ENCODE measurements around the gene ITLN2.
"Not testable (repeated sequence)": the region's sequence is repeated elsewhere in the genome, so short reads cannot be mapped to it uniquely, and the experiment has no call there.

ITLN2 gene

DNA sequence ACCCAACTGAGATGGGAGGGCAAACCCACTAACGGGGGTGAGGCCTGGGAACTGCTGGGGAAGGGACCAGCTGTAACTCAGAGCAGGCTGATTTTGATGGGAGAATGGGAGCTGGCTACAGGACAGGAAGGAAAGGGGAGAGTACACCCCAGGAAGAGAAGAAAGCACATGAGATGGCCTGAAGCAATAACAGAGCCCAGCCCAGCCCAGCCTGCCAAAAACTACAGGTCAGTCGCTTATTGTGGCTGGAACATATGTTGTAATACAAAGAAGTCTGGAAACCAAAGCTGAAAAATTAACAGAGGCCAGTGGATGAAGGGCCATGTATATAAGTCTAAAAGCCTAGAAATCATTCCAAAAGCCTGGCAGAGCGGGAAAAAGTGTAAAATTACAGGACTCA is 1.6 kb downstream of the ITLN2 start:
- DNase-seq (ENCODE audit: low read depth in 2 of 2) = no peak

DNA sequence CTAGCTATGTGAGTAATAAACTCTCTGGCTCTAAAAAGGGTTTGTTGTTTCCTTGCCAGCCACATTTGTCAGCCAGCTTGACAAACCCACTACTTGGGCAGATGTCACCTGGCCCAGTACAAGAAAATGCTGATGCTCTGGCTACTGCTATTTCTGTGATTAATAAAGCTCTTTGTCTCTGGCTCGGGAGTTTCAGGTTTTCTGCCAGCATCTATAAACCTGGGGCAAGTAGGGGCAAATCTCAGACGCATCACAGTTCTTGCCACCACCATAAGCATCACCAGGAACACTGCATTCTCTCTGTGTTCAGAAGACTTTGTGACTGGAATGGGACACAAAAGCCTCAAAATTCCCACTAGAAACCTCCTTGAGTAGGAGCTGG is 2.5 kb downstream of the ITLN2 start:
- no peak for DNase-seq (ENCODE audit: low read depth in 2 of 2)

DNA sequence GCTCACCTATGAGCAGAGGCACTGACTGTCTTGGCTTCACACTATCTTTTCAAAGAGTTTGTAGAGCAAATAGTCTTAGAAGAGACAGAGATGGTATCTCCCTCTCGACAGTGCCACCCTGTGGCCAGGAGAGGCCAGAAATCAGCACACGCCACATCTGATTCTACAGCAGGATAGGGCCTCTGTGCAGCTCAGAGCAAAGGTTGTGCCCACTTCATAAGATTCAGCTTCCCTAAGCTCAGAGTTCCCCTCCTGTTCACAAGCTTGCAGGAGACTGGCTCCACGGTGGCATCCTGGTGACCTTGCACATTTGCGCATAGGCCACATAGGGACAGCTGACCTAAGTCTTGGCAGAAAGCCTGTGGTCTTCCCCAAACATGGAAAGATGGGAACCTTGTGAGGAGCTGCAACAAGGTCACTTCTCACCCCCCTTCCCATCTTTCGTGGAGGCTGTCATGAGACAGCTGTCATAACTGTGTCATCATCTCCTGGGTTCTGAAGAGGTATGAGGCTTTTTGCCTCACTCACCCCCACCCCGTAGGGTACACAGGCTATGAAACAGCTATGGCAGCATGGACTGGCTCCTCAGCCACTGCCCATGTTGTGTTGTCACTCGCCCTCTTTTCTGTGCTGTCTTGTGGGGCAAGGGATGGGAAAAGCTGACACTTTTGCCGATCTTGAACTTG is 3.0 kb downstream of the ITLN2 start:
- peak; percentile 32 to 53 for DNase-seq (ENCODE audit: low read depth in 2 of 2)

DNA sequence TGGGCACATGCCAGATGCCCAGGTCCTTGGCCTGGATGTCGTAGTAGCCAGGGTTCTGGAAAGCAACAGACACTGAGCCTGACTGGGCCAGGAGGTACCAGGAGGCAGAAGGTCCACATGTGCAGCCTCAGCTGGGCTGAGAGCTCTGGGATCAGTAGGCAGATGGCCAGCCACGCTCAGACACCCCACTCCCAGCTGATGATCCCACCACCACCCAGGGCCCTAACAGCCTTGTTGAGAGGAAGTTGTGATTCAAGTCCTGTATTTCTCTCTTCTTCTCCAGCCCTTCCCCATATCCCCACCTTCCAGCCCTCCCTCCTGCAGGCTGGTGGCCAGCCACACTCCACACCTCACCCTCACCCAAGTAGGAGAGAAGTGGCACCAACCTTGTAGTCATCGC is 4.0 kb downstream of the ITLN2 start:
- no peak for DNase-seq (ENCODE audit: low read depth in 2 of 2)

DNA sequence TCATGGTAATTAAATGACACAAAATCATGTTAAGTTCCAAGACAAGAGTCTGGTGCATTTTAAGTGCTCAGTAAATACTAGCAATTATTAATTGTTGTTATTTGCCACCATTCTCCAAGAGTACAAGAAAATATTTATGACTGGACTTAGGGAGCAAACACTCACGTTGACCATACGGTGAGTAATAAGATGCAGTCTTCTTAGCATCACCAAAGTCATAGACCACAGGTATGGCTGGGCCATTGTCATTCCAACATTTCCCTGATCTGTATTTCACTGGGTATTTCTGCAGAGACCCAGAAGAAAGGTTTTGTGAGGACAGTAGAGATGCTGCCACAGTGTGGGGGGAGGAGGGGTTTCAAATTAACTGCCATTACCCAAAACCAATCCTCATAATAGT is 4.7 kb downstream of the ITLN2 start:
- no peak for DNase-seq (ENCODE audit: low read depth in 2 of 2)

DNA sequence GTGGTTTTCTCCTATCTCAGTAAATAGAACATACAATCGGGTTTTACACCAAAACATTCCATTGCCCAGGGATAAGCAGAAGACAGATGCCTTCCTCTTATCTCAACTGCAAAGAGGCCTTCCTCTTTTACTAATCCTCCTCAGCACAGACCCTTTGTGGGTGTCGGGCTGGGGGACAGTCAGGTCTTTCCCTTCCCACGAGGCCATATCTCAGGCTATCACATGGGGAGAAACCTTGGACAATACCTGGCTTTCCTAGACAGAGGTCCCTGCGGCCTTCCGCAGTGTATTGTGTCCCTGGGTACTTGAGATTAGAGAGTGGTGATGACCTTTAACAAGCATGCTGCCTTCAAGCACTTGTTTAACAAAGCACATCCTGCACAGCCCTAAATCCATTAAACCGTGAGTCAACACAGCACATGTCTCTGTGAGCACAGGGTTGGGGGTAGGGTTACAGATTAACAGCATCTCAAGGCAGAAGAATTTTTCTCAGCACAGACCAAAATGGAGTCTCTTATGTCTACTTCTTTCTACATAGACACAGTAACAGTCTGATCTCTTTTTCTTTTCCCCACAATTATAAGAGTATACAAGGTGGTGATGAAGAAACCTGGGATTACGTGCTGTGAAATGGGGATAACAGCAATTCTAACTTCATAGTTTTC is 5.3 kb downstream of the ITLN2 start:
- DNase-seq (ENCODE audit: low read depth in 2 of 2) = not testable (repeated sequence)

DNA sequence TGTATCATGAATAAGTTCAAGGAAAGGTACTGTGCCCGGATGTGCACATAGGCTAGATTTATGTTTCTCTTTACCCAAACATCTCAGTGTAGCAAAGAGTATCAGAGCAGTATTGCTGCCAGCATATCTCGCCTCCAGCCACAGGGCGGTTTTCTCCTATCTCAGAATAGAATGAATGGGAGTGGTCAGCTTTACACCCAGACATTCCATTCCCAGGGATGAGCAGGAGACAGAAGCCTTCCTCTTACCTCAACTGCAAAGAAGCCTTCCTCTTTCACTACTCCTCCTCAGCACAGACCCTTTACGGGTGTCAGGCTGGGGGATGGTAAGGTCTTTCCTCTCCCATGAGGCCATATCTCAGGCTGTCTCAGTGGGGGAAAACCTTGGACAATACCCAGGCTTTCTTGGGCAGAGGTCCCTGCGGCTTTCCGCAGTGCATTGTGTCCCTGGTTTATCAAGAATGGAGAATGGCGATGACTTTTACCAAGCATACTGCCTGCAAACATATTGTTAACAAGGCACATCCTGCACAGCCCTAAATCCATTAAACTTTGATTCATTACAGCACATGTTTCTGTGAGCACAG is 7.3 kb downstream of the ITLN2 start:
- DNase-seq (ENCODE audit: low read depth in 2 of 2) = not testable (repeated sequence)

DNA sequence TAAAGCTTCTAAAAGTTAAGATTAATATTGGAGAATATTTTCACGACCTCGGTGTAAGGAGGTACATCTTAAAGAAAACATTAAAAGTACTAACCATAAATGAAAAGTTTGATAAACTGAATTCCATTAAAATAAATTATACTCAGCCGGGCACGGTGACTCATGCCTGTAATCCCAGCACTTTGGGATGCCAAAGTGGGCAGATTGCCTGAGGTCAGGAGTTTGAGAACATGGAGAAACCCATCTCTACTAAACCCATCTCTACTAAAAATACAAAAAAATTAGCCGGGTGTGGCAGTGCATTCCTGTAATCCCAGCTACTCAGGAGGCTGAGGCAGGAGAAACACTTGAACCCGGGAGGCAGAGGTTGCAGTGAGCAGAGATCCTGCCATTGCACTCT is 8.7 kb downstream of the ITLN2 start:
- not testable (repeated sequence) for DNase-seq (ENCODE audit: low read depth in 2 of 2)

DNA sequence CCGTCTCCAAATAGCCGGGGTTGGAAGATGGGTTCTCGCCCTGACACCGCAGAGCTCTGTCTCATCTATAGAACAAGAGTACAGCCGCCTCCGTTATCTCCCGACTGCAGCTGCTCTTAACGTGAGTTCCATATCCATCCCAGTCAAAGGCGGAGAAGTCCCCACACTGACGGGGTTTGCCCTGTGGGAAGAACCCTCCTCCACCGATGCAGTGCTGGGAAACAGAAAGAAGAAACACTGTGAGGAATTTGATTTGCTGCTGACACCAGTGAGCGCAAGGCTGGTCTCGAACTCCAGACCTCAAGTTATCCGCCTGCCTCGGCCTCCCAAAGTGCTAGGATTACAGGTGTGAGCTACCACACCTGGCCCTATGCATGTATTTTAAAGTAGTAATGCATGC is 9.5 kb downstream of the ITLN2 start:
- DNase-seq (ENCODE audit: low read depth in 2 of 2) = no peak

DNA sequence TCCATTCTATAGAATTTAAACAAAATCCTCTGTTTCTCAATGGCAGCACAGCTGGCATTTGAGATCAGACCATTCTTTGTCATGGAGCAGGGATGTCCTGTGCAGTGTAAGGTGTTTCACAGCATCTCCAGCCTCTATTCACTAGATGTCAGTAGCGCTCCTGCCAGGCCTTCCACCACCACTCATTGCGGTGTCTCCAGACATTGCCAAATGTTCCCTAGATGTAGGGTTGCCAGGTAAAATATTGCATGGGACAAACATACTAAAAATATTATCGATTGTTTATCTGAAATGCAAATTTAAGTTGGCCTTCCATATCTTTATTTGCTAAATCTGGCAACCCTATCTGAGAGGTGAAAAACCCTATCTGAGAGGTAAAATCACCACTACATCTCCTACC is 11.7 kb downstream of the ITLN2 start:
- no peak for DNase-seq (ENCODE audit: low read depth in 2 of 2)

DNA sequence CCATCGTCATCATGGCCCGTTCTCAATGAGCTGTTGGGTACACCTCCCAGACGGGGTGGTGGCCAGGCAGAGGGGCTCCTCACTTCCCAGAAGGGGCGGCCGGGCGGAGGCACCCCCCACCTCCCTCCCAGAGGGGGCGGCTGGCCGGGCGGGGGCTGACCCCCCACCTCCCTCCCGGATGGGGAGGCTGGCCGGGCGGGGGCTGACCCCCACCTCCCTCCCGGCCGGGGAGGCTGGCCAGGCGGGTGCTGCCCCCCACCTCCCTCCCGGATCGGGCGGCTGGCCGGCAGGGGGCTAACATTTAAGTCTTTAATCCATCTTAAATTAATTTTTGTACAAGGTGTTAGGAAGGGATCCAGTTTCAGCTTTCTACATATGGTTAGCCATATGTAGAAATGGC is 17.9 kb downstream of the ITLN2 start:
- not testable (repeated sequence) for DNase-seq (ENCODE audit: low read depth in 2 of 2)

DNA sequence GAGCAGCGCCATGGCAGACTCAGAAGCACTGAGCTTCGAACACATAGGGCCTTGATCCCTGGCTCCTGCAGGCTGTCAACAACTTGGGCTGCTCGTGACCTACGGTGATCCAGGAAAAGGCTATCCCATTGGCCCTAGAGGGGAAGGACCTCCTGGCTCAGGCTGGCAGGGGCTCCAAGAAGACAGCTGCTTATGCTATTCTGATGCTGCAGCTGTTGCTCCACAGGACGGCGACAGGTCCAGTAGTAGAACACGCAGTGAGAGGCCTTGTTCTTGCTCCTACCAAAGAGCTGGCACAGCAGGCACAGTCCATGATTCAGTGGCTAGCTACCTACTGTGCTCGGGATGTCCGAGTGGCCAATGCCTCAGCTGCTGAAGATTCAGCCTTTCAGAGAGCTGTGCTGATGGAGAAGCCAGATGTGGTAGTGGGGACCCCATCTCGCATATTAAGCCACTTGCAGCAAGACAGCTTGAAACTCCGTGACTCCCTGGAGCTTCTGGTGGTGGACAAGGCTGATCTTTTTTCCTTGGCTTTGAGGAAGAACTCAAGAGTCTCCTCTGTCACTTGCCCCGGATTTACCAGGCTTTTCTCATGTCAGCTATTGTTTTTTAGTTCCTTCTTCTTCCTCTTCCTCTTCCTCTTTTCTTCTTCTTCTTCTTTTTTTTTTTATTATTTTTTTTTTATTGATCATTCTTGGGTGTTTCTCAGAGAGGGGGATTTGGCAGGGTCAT is 18.9 kb downstream of the ITLN2 start:
- DNase-seq (ENCODE audit: low read depth in 2 of 2) = no peak

DNA sequence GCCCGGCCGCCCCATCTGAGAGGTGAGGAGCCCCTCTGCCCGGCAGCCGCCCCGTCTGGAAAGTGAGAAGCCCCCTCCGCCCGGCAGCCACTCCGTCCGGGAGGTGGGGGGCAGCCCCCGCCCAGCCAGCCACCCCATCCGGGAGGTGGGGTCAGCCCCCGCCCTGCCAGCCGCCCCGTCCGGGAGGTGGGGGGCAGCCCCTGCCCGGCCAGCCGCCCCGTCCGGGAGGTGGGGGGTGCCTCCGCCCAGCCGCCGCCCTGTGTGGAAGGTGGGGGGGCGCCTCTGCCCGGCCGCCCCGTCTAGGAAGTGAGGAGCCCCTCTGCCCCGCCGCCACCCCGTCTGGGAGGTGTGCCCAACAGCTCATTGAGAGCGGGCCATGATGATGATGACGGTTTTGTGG is 21.3 kb downstream of the ITLN2 start:
- DNase-seq (ENCODE audit: low read depth in 2 of 2) = not testable (repeated sequence)

DNA sequence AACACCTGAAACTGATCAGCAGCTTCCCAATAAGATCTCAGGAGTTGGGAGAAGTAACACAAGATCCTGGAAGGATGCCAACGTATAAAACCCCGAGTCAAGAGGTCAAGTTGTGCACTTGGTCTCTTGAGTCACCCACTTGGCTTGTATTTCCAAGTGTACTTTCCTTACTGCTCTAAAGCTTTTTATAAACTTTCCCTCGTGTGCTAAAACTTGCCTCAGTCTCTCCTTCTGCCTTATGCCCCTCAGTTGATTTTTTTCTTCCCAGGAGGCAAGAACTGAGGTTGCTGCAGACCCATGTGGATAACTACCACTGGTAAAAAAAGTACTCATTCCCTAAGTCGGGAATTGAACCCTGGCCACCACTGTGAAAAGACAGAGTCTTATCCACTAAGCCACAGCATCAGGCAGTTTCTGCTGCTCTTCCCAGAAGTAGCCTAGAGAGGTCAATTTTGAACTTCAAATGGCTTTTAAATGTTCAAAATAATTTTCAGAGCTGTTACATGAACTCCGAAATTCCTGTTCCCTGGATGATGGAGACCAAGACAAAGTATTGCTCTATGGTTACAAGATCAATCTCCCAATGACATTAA is 28.9 kb downstream of the ITLN2 start:
- DNase-seq (ENCODE audit: low read depth in 2 of 2) = no peak

DNA sequence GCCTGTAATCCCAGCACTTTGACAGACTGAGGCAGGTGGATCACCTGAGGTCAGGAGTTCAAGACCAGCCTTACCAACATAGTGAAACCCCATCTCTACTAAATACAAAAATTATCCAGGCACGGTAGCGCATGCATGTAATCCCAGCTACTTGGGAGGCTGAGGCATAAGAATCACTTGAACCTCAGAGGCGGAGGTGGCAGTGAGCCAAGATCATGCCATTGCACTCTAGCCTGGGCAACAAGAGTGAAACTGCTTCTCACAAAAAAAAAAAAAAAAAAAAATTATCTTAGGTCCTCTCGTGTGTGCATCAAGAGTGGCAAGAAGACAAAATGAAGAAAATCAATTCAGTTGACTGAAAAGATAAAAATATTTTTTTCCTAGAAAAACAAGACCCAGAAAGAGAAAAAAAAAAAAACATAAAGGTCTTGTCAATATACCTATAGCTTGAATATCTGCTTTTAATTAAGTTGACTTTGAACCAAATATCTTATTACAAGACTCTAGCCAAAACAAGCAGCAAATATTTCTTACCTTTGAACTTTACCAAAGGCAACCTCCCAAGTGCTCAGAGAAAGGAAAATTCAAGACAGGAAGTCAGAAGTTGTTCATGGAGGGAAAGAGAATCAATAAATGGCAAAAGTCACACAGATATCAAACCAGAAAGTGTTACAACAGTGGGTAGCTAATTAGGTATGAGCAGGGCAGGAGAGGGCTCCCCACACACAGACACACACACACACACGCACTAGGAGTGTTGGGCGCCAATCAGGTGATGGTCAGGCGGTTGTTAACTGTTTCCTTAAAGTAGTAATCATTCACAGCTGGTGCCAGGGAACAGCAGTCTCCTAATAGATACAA is 29.6 kb downstream of the ITLN2 start:
- DNase-seq (ENCODE audit: low read depth in 2 of 2) = no peak

DNA sequence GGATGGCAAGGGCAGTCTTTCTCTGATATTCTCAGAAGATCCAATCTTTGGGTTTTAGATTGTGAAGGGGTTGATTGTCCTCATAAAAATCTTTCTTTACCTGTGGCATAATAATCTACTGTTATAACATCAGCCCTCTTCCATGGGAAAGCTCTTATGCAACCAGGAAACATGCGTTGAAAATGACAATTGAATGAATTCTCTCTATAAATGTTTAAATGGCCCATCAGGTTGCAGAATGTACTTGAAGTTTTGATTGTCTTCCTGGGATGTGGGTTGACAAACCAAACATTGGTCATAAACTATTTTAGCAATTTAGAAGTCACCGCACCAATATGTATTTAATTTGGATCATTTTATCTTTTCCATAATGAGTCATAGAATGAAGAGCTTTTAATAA is 37.9 kb downstream of the ITLN2 start:
- DNase-seq (ENCODE audit: low read depth in 2 of 2) = no peak

DNA sequence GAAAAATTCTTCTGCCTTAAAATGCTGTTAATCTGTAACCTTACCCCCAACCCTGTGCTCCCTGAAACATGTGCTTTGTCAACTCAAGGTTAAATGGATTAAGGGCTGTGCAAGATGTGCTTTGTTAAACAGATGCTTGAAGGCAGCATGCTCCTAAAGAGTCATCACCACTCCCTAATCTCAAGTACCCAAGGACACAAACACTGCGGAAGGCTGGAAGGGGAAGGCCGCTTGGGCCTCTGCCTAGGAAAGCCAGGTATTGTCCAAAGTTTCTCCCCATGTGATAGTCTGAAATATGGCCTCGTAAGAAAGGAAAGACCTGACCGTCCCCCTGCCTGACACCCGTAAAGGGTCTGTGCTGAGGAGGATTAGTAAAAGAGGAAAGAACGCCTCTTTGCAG is 41.4 kb downstream of the ITLN2 start:
- not testable (repeated sequence) for DNase-seq (ENCODE audit: low read depth in 2 of 2)

DNA sequence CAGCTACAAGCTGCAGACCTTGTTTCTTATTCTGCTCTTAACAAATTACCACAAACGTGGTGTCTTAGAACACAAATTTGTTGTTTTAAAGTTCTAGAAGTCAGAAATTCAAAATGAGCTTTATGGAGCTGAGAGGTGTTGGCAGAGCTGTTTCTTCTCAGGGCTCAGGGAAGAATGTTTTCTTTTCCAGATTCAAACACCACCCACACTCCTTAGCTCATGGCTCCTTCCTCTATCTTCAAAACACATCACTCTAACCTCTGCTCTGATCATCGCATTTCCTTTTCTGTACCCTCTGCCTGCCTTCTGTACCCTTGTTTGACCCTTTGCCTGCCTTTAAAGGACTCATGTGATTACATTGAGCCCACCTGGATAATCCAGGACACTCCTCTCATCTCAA is 42.7 kb downstream of the ITLN2 start:
- no peak for DNase-seq (ENCODE audit: low read depth in 2 of 2)

DNA sequence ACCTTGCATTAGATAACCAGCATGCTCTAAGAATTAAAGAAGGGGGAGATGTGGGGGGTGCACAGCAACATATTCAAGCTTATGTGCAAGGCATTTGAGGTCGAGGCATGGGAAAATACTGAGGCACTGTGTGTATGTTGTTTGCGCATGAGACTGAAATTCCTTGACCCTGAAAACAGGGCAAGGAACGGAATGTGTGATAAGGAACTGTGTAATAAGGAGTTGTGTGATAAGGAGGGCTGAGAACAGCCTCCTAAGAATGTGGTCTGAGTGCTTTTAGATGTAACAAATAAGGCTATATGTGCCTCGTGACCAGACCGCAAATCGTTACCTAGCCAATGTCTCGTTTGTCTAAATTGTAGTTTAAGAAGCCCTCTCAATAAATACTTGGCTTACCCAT is 43.2 kb downstream of the ITLN2 start:
- DNase-seq (ENCODE audit: low read depth in 2 of 2) = no peak

DNA sequence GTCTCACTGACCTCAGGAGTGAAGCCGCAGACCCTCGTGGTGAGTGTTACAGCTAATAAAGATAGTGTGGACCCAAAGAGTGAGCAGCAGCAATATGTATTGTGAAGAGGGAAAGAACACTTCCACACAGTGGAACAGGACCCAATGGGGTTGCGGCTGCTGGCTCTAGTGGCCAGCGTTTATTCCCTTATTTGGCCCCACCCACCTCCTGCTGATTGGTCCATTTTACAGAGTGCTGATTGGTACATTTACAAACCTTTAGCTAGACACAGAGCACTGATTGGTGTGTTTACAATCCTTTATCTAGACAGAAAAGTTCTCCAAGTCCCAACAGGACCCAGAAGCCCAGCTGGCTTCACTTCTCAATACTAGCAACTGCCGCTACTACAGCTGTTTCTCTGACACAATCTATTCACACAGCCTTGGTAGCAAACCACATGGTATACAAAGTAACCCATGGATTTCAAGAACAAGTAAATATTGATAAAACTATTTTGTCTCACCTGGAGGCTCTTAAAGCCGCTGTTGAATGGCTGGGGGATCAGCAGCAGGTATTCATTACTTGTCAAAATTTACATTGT is 44.3 kb downstream of the ITLN2 start:
- DNase-seq (ENCODE audit: low read depth in 2 of 2) = no peak

DNA sequence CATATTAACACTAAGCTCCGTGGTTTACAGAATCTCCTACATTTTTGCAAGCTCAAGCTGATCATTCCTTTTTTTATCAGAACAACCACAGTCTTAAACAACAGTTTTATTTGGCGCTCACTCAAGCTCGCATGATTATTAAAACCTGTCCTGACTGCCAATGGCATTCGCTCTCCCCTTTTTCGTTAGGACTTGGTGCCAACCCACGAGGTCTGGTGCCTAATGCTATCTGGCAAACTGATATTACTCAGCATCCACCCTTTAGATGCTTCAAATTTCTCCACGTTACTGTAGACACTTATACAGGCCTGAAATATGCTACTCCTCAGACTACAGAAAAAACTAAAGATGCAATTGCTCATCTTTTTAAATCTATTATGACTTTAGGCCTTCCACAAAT is 46.6 kb downstream of the ITLN2 start:
- no peak for DNase-seq (ENCODE audit: low read depth in 2 of 2)

Data from stimulated activated CD8-positive, alpha-beta memory T cell treated with anti-CD3 and anti-CD28 coated beads, Interleukin-15, amount 100 ng/mL, for 4 hours (primary cell).